ENCODE measurements around the gene GYS1.

GYS1 gene

DNA sequence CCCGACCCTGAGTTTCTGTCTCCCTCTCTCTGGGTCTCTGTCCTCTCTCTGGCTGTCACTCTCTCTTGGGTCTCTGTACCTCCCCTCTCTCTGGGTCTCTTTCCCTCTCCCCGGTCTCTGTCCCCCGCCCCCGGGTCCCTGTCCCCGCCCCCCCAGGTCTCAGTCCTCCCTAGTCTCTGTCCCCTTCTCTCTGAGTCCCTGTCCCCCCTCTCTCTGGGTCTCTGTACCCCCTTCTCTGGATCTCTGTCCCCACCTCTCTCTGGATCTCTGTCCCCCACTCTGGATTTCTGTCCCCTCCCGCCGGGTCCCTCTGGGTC is 30.3 kb downstream of the GYS1 start:
- no peak for DNase-seq

DNA sequence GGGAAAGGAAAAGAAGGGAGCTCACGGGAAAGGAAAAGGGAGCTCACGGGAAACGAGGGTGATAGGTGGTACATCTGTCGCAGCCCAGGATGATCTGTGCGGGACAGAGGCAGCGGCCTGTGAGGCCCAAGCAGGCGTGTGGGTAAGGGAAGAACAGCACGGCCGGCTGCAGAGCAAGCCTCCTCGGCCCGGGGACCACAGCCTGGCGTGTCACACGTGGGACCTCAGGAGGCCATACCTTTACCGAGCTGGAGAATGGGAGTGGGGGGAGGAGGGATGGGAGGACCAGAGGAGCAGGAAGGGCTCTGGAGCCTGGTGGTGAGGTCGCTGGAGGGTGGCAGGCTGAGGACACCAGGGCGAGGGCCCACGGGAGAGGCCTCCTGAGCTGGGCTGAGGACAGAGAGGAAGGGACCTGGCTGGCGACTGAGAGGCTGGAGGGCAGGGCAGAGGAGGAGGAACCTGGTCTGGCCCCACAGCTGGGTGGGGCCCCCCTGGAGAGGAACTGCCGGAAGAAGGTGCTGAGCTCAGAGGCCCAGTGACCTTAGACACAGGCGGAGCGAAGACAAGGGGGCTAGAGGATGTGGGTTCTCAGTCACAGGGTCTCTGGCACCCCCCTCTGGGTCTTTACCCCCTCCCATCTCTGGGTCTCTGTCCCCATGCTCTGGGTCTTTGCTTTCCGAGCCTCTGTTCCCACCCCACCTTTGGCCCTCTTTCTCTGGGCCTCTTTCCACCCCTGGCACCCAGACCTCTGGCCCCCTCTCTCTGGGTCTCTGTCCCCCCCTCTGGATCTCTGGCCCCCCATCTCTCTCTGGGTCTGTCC is 30.9 kb downstream of the GYS1 start:
- no peak for DNase-seq

DNA sequence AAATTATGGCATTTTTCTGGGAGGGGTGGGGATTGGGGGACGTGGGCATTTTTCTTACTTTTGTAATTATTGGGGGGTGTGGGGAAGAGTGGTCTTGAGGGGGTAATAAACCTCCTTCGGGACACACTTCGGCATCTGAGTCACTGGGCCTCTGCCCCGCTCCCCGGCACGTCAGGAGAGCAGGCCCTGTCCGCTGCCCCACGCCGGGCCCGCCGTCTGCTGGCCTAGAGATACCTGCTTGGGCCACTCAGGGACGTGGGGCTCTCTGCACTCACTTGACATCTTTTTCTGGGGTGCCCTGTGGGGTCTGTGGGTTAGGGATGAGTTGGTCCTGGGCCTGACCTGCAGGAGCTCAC is 31.5 kb downstream of the GYS1 start:
- no peak for DNase-seq

DNA sequence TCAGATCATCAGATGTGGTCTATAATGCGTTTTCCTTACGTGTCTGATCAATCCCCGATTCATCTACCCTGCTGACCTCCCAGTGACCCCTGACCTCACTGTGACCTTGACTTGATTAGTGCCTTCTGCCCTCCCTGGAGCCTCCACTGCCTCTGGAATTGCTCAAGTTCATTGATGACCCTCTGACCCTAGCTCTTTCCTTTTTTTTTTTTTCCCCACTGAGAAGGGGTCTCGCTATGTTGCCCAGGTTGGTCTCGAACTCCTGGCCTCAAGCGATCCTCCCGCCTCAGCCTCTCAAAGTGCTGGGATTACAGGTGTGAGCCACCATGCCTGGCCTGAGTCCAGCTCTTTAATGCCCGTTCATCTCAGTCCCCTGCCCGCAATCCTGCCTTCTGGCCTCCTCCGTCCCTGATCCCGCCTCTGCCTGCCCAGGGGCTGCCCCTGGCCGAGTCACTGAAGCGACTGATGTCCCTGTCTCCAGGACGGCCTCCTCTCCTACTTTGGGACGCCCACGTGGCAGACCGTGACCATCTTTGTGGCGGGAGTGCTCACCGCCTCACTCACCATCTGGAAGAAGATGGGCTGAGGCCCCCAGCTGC is 32.0 kb downstream of the GYS1 start:
- no peak for DNase-seq

DNA sequence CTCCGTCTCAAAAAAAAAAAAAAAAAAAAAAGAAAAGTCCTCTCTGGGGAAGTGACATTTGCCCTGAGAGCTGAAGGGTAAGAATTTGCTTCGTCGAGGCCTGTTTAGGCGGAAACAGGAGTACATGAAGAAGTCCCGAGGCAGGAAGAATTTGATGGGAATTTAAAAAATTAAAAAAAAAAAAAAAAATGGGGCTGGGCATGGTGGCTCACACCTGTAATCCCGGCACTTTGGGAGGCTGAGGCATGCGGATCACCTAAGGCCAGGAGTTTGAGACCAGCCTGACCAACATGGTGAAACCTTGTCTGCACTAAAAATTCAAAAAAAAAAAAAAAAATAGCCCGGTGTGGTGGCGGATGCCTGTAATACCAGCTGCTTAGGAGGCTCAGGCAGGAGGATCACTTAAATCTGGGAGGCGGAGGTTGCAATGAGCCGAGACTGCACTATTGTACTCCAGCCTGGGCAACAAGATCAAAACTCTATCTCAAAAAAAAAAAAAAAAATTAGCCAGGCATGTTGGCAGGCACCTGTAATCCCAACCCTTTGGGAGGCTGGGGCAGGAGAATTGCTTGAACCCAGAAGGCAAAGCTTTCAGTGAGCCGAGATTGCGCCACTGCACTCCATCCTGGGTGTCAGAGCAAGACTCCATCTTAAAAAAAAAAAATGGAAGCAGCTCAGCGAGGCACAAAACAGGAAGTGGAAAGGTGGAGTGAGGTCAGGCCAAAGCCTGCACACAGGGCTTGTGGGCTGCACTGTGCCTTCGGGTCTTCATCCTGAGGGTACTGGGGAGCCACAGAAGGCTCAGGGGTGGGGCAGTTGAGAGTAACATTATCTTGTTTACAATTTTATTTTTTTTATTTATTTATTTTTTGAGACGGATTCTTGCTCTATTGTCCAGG is 33.5 kb downstream of the GYS1 start:
- DNase-seq = no peak

DNA sequence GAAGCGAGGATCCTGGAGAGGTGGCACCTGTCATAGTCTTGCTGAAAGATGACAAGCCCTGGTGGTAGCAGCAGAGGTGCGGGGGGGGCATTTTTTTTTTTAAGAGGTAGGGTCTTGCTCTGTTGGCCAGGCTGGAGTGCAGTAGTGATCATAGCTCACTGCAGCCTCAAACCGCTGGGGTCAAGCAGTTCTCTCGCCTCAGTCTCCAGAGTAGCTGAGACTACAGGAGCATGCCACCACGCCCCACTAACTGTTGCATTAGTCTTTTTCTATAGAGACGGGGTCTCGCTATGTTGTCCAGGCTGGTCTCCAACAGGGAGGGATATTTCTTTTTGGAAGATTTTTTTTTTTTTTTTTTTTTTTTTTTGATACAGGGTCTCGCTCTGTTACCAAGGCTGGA is 35.1 kb downstream of the GYS1 start:
- no peak for DNase-seq

DNA sequence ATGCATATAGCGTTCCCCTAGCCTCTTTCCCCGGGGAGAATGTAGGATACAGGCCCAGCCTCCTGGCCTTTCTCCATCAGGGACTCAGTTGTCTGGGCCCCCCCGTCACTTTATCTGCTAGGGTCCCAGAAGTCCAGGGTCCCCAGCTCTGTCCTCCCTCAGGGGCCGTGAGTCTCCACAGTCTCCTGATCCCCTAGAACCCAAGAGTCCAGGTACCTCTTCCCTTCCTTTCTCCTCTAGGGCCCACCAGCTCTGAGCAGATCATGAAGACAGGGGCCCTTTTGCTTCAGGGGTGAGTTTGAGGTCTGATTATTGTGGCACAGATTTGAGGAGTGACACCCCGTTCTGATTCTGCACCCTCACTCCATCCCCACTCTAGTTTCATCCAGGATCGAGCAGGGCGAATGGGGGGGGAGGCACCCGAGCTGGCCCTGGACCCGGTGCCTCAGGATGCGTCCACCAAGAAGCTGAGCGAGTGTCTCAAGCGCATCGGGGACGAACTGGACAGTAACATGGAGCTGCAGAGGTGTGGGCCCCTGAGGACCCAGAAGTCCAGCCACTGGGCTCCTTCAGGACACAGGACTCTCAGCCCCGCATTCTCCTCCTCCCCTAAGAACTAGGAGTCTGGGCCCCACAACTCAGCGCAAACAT is 37.7 kb downstream of the GYS1 start:
- no peak for DNase-seq

DNA sequence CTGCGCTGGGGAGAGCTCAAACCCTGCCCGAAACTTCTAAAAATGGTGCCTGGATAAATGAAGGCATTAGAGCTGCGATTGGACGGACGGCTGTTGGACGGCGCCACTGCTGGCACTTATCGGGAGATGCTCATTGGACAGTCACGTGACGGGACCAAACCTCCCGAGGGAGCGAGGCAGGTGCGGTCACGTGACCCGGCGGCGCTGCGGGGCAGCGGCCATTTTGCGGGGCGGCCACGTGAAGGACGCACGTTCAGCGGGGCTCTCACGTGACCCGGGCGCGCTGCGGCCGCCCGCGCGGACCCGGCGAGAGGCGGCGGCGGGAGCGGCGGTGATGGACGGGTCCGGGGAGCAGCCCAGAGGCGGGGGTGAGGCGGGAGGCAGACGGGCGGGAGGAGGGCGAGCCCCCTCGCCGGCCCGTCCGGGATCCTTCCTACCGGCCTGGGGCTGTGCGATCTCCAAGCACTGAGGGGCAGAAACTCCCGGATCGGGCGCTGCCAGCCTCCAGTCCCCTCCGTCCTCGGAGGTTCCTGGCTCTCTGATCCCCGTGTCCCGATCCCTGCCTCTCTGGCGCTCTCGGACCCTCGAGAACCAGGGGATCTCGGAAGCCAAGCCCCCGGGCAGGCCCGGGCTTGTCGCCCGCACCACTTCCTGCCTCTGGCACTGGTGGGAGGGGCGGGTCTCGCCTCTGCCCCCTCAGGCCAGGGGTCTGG is 38.4 kb downstream of the GYS1 start, which contains the start of gene BAX:
Gene BAX (plus strand): TSS at position 281 of the 713 bp plus-strand sequence. CDS start 54 bp downstream, at position 335.
- peak; percentile 84 for DNase-seq

DNA sequence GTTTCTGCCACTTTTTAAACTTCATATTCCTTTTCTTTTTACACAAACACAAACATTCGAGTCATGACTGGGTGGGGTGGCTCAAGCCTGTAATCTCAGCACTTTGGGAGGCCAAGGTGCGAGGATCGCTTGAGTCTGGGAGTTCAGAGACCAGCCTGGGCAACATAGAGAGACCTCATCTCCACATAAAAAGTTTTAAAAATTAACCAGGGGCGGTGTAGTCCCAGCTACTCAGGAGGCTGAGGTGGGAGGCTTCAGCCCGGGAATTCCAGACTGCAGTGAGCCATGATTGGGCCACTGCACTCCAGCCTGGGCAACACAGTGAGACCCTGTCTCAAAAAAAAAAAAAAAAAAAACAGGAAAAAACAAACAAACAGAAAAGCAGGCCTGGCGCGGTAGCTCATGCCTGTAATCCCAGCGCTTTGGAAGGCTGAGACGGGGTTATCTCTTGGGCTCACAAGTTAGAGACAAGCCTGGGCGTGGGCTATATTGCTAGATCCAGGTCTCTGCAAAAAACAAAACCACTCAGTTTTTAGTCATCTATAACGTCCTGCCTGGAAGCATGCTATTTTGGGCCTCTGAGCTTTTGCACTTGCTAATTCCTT is 39.0 kb downstream of the GYS1 start:
- no peak for DNase-seq

DNA sequence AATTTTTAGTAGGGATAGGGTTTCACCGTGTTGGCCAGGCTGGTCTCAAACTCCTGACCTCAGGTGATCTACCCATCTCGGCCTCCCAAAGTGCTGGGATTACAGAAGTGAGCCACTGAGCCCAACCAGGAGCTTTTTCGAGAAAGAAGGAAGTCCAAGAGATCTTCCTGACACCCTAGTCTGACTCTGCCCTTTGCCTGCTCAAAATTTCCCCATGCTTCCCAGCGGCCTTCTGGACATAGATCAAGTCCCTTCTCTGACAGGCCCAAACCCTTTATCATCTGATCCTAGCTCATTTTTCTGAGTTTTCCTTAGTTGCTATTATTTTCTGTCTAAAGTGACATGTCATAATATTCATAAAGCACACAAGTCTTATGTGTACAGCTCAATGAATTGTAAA is 40.0 kb downstream of the GYS1 start:
- no peak for DNase-seq

DNA sequence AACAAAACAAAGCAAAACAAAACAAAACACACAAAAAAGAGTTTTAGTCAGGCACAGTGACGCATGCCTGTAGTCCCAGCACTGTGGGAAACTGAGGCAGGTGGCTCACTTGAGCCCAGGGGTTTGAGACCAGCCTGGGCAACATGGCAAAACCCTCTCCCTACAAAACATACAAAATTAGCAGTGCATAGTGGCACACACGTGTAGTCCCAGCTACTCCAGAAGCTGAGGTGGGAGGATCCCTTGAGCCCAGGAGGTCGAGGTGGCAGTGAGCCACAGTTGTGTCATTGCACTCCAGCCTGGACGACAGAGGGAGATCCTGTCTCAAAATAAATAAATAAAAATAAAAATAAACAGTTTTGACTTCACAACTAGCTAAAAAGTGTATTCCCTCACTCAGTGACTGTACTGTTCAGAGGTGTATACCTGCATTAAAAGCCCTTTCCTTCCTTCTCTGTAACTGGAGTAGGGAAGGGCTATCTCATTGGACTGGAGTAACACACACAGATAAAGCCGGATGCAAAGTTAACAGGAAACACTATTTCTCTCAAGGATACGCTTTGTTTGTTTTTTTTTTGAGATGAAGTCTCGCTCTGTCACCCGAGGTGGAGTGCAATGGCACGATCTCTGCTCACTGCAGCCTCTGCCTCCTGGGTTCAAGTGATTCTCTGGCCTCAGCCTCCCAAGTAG is 42.1 kb downstream of the GYS1 start:
- DNase-seq = no peak

DNA sequence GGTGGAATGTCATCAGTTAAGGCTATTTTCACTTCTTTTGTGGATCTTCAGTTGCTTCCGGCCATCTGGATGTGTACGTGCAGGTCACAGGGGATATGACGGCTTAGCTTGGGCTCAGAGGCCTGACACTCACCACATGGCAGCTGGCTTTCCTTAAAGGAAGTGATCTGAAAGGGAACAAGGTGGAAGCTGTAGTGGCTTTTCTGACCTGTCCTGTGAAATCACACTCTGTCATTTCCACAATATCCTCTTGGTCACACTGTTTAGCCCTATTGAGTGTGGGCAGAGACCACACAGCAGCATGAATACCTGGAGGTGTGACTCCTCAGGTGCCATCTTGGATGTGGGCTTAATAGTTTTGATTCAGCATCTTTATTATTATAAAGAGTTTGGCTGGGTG is 43.0 kb downstream of the GYS1 start:
- no peak for DNase-seq

DNA sequence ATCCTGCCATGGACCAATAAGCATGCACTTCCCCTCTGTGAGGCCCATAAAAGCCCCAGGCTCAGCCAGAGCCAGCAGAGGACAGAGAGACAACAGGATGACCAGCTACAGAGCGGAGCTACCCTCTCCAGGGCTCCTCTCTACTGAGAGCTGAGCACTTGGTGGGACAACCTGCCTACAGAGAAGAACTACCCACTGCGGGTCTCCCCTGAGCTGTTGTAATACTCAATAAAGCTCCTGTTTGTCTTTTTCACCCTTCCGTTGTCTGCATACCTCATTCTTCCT is 45.9 kb downstream of the GYS1 start:
- DNase-seq = no peak

DNA sequence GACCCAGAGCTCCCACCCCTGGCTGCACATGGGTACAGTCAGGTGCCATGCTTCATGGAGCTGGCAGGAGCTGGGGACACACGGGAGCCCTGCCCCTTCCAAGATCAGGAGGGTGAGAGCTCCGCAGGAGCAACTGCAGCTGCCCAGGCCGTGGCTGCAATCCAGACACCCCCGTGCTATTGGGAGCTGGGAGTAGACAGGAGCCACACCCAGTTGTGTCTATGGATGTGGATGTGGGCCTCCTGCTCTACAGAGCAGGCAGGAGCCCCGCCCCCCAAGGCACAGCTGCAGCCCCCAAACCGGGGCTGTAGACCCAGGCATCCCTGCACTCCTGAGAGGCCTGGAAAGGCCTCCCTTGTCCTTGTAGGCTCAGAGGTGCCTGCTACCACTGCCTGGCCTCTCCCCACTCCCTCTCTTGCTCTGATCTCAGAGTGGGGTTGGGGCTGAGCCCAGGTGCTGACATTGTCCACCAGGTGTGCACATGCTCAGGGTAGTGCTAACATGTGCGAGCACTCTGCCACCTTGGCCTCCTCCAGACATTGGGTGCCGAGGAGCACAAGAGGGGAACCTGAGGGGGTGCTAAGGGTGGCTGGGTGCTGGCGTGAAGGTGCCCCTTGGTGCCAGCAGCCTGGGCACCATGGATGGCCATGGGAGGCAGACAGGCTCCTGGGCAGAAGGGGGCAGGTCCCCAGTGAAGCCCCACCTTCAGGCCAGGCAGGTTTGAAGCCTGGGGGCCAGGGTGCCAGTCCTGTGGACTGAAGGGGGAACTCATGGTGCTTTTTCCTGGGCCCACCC is 46.4 kb downstream of the GYS1 start:
- DNase-seq = no peak

DNA sequence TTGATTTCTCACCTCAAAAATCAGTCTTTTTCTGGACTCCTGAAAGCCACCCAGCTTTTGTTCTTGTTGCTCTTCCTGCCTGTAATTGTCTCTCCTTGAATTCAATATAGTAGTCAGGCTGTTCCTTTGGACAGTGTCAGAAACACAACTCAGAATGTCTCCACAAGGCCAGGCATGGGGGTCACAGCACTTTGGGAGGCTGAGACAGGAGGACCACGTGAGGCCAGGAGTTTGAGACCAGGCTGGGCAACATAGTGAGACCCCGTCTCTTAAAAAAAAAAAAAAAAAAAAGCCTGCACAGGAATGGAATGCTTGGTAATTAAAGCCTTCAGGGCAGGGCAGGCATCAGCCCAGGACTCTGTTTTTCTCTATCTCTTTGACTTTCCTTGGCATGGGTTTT is 47.3 kb downstream of the GYS1 start:
- DNase-seq = no peak

DNA sequence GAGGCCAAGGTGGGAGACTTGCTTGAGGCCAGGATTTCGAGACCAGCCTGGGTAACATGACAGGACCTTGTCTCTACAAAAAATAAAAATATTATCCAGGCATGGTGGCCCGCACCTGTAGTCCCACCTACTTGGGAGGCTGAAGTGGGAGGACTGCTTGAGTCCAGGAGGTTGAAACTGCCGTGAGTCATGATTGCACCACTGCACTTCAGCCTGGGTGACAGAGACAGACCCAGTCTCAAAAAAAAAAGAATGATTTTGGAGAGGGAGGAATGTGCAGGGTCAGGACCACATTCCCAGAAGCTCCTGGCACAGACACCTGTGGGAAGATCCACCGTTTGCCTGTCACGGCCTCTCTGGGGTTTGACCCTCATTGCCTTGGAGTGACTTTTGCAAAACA is 47.7 kb downstream of the GYS1 start:
- DNase-seq = no peak

DNA sequence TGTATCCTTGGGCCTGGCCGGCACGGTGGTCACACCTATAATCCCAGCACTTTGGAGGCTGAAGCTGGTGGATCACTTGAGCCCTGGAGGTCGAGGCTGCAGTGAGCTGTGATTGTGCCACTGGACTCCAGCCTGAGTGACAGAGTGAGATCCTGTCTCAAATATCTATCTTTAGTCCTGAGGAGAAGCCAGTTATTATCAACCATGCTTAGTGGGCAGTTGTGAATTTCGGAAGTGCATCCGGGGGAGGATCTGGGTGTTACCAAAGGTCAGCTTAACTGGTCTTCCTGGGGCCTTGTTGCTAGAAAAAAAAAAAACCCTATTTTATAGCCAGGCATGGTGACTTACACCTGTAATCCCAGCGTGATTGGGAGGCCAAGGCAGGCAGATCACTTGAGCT is 50.0 kb downstream of the GYS1 start:
- DNase-seq = no peak

DNA sequence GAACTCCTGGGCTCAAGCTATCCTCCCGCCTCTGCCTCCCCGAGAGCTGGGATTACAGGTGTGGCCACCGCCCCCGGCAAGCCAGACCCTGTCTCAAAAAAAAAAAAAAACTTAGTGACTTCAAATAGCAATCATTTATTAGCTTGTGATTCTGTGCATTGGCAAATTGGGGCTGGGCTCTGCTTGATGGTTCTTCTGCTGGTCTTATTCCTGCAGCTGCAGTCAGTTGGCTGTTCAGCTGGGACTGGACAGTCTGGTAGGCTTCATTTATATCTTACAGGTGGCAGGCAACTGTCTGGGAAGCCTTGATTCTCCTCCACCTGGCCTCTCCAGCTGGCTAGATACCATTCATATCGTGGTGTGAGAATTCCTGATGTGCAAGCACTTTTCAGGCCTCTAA is 52.2 kb downstream of the GYS1 start:
- no peak for DNase-seq

DNA sequence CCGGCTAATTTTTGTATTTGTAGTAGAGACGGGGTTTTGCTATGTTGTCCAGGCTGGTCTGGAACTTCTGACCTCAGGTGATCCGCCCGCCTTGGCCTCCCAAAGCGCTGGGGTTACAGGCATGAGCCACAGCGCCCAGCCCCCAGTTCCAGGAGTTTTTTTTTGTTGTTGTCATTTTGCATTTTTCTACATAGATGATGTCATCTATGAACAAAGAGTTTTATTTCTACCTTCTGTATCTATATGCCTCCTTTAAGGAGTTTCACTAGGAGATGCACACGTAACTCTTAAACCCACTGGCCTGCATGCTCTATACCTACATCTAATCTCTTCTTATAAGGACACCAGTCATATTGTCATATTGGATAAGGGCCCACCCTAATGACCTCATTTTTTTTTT is 54.9 kb downstream of the GYS1 start:
- no peak for DNase-seq

DNA sequence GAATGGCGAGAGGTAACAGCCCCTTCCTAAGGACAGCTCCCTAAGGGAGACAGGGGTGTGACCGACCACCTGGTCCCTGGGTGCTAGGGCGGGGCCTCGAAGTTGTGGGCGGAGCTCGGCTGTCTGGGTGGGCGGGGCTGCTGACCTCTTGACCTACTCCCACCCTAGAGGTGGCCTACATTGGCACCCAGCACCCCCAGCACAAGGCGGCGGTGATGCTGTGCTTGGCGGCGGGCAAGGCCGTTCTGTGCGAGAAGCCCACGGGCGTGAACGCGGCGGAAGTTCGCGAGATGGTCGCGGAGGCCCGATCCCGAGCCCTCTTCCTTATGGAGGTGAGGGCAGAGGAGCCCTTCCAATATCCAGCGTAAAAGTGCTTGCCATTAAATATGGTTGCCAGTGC is 57.2 kb downstream of the GYS1 start:
- no peak for DNase-seq

DNA sequence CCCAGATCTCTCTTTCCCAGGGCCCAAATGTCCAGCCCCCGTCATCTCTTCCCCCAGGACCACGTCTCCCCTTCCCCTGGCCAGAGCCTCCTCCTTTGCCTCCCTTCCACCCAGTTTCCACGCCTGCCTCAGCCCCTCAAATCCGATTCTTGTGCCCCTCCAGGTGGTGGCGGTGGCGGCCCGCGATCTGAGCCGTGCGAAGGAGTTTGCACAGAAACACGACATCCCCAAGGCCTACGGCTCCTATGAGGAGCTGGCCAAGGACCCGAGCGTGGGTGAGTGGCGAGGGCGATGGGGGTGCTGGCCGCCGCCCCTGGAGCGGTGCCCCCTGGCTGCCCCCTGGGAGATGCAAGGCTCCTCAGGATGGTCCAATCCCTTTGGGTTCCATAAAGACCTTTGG is 58.3 kb downstream of the GYS1 start:
- no peak for DNase-seq

All from NCI-H2029 treated with DMSO at 0.1 percent for 48 hours (cell line).